ENCODE measurements around the gene MFSD12.

Gene MFSD12

GRCh38 chr19:3499738-3500428, 57.5 kb downstream of the MFSD12 start:
- TF ChIP-seq CTCF (IDR thresholded peaks at IDR 0.05; ENCODE audit: low read depth, low read length), result no peak
- peak overlapping the region; percentile 99 for H3K4me3 ChIP-seq (ENCODE audit: low read depth, low read length)

GRCh38 chr19:3497757-3498520, 59.4 kb downstream of the MFSD12 start:
- no peak for TF ChIP-seq CTCF (IDR thresholded peaks at IDR 0.05; ENCODE audit: low read depth, low read length)
- H3K4me3 ChIP-seq (ENCODE audit: low read depth, low read length), result no peak overlapping the region

DNA sequence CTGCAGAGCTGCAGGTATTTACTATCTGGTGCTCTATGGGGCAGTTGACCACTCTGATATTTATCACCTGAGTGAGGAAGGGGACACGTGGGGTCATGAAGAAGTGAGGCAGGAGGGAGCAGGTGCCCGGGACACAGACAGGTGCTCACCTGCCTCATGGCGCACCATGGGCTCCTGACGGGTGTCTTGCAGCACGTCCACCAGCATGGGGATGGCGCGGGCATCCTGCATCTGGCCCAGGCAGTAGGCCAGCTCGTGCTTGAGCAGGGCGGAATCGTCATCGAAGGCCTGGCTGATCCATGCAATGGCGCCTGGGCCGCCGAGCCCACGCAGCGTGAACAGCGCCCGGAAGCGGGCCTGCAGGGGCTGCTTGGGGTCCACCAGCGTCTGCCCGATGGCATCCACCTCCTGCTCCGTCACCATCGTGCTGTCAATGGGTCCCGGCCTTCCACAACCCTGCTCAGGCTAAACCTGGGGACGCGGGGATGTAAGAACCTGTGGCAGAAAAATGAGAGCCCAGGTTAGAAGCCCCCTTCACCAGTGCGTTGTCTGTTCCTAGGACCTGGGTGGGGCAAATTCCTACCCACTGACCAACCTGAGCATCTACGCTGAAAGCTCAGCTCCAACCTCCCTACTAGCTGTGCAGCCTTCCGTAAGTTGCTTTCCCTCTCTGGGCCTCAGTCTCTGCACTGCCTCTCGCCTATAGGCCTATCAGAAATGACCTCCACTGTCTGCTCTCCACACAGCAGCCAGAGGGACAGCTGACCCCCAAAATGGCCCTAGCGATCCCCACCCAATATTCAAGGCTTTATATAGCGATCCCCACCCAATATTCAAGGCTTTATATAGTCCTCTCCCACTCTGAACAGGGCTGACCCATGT, 60.8 kb downstream of the MFSD12 start:
- TF ChIP-seq CTCF (IDR thresholded peaks at IDR 0.05; ENCODE audit: low read depth, low read length), result no peak
- no peak overlapping the region for H3K4me3 ChIP-seq (ENCODE audit: low read depth, low read length)

GRCh38 chr19:3494559-3494958, 62.8 kb downstream of the MFSD12 start:
- no peak overlapping the region for H3K4me3 ChIP-seq (ENCODE audit: low read depth, low read length)
- TF ChIP-seq CTCF (IDR thresholded peaks at IDR 0.05; ENCODE audit: low read depth, low read length), result no peak

Measured in WI38 (cell line).